K562 (cell line): ENCODE results near the gene ZNF280D. TPM values are rescaled to one million over a fixed set of nuclear protein-coding genes. Genes with fewer than 3 reads are reported as not detected.
A peak's percentile ranks its signal among the peaks of the same experiment; 100 is the strongest.

Experiments
- BRD9 ChIP-seq: fragments of 450-650 bp; IDR thresholded peaks from 2 replicates; pipeline ENCODE4 v1.6.1; 2018; ENCODE audit warnings: low read depth; ENCODE audit not compliant: partially characterized antibody
- CC2D1A ChIP-seq: fragments of 450-650 bp; IDR thresholded peaks from 2 replicates; pipeline ENCODE4 v1.6.1; 2017; ENCODE audit warnings: mild to moderate bottlenecking
- CCAR2 ChIP-seq: fragments of 200-400 bp; formaldehyde crosslinking; IDR thresholded peaks from 2 replicates; pipeline ENCODE4 v1.6.1; 2017; ENCODE audit warnings: mild to moderate bottlenecking, low read depth, low read length
- CHD4 ChIP-seq: fragments of 200-600 bp; sonication (generic); IDR thresholded peaks from 3 replicates; pipeline ENCODE4 v1.6.1; 2012; ENCODE audit warnings: low read depth, mild to moderate bottlenecking, mixed read lengths, low read length, inconsistent platforms; ENCODE audit not compliant: insufficient read depth, insufficient replicate concordance, poor library complexity, severe bottlenecking
- CREBBP ChIP-seq: IDR thresholded peaks from one replicate; pipeline ENCODE4 v1.6.1; 2012; ENCODE audit warnings: low read depth, mild to moderate bottlenecking, control low read depth, inconsistent platforms, low read length
- DDX20 ChIP-seq: fragments of 450-650 bp; IDR thresholded peaks from 2 replicates; pipeline ENCODE4 v1.6.1; 2016; ENCODE audit warnings: missing genetic modification characterization, low read depth, mild to moderate bottlenecking, missing compliant biosample characterization, moderate library complexity
- ETV1 ChIP-seq: fragments of 450-650 bp; conservative IDR thresholded peaks from 2 replicates; pipeline ENCODE4 v1.6.1; 2016; ENCODE audit warnings: missing genetic modification characterization, control low read depth, low read depth, missing compliant biosample characterization
- HSF4 ChIP-seq: fragments of 250-450 bp; sonication (Bioruptor Pico); IDR thresholded peaks from 2 replicates; pipeline ENCODE4 v2.1.2; 2022; ENCODE audit warnings: mild to moderate bottlenecking, moderate library complexity, borderline replicate concordance
- KDM2B ChIP-seq: fragments of 250-450 bp; sonication (Bioruptor Pico); IDR thresholded peaks from 2 replicates; pipeline ENCODE4 v1.8.0; 2021; ENCODE audit warnings: mild to moderate bottlenecking, moderate library complexity
- NFYB ChIP-seq: IDR thresholded peaks from 2 replicates; pipeline ENCODE4 v1.6.1; 2011; ENCODE audit warnings: mild to moderate bottlenecking, moderate library complexity; ENCODE audit not compliant: insufficient read length; ENCODE audit errors: extremely low read depth
- RBBP5 ChIP-seq: fragments of 200-600 bp; sonication (generic); IDR thresholded peaks from 2 replicates; pipeline ENCODE4 v1.6.1; 2012; ENCODE audit warnings: borderline replicate concordance, mild to moderate bottlenecking, low read length, control low read depth, inconsistent platforms; ENCODE audit not compliant: insufficient read depth, poor library complexity, severe bottlenecking
- SMAD3 ChIP-seq: fragments of 450-650 bp; formaldehyde crosslinking; conservative IDR thresholded peaks from 2 replicates; pipeline ENCODE4 v1.4.0; 2020; ENCODE audit warnings: mild to moderate bottlenecking
- SREBF1 ChIP-seq: fragments of 150-350 bp; IDR thresholded peaks from 2 replicates; pipeline ENCODE4 v1.6.1; 2014; ENCODE audit warnings: antibody characterized with exemption, low read depth, low read length, borderline replicate concordance
- THRB ChIP-seq: fragments of 450-650 bp; formaldehyde crosslinking; conservative IDR thresholded peaks from 2 replicates; pipeline ENCODE4 v1.4.0; 2022; ENCODE audit warnings: mild to moderate bottlenecking, missing genetic modification characterization
- XRCC4 ChIP-seq: IDR thresholded peaks from one replicate; pipeline ENCODE4 v1.6.1; 2011; ENCODE audit not compliant: insufficient read depth, insufficient read length; ENCODE audit errors: extremely low read depth
- YY1 ChIP-seq, 3 experiments: IDR thresholded peaks; 2 replicates each; pipeline ENCODE4 v1.6.1; 2011; ENCODE audit warnings: low read length in 2 of 3, mild to moderate bottlenecking in 2 of 3, moderate library complexity in 2 of 3, borderline replicate concordance in 1 of 3, control low read depth in 1 of 3, low read depth in 1 of 3; ENCODE audit not compliant: insufficient read depth in 3 of 3, insufficient replicate concordance in 2 of 3, control insufficient read depth in 1 of 3, insufficient read length in 1 of 3; ENCODE audit errors: extremely low read depth in 1 of 3
- ZBTB43 ChIP-seq: sonication (generic); formaldehyde crosslinking; IDR thresholded peaks from 2 replicates; pipeline ENCODE4 v1.8.0; 2023; ENCODE audit warnings: mild to moderate bottlenecking, missing genetic modification reagents
- ZNF239 ChIP-seq: fragments of 250-450 bp; sonication (Bioruptor Pico); IDR thresholded peaks from 2 replicates; pipeline ENCODE4 v1.4.0; 2020; ENCODE audit warnings: mild to moderate bottlenecking
- ZNF280B ChIP-seq: fragments of 250-450 bp; sonication (Bioruptor Pico); IDR thresholded peaks from 2 replicates; pipeline ENCODE4 v1.5.1; 2021; ENCODE audit warnings: mild to moderate bottlenecking
- ZNF655 ChIP-seq: fragments of 250-450 bp; sonication (Bioruptor Pico); IDR thresholded peaks from 2 replicates; pipeline ENCODE4 v1.5.0; 2021
- ZNF695 ChIP-seq: fragments of 450-650 bp; formaldehyde crosslinking; IDR thresholded peaks from 2 replicates; pipeline ENCODE4 v1.4.0; 2020; ENCODE audit warnings: mild to moderate bottlenecking, moderate library complexity
- polyA plus RNA-seq, 8 experiments: library from polyadenylated mRNA; depleted of rRNA in 4 of 8; stranded (reverse) in 5 of 8; unstranded in 3 of 8; fragments of >200 nt; fragmentation: Nextera tagmentation in 2 of 8; fragmentation: Illumina TruSeq in 1 of 8; extraction: Ambion mirVana in 2 of 8; extraction: Trizol in 1 of 8; gene quantifications; 2 replicates each; pipeline versions ENCODE4 v1.2.1 to v1.2.3, GENCODE V29; 2011 to 2014; ENCODE audit warnings: inconsistent platforms in 1 of 8, missing spikeins in 1 of 8
- total RNA-seq, 7 experiments: library from RNA; depleted of rRNA in 6 of 7; stranded (reverse); fragments of >200 nt in 6 of 7; fragmentation: Illumina TruSeq in 2 of 7; extraction: Trizol in 2 of 7; gene quantifications; 2 replicates each; pipeline versions ENCODE4 v1.2.1 to v1.2.3, GENCODE V29; 2011 to 2021; ENCODE audit warnings: low replicate concordance in 1 of 7

The ZNF280D gene
- total and polyA plus RNA-seq, 9 of the 15 experiments (the other 6 are each of a cell fraction or from before 2014, with no cell fraction given): 8.3 to 21.8 (median 18.4) TPM

GRCh38 chr15:56735589-56735988, 2.3 kb upstream of the ZNF280D start (continued):
- TF ChIP-seq XRCC4: no peak
- TF ChIP-seq ZNF695 (CRISPR knock-in tag): peak; percentile 94
- no peak for TF ChIP-seq YY1 (IDR thresholded peaks at IDR 0.05; ENCODE audit: borderline replicate concordance in 1 of 3, control insufficient read depth in 1 of 3, extremely low read depth in 1 of 3, insufficient read depth in 3 of 3, insufficient read length in 1 of 3, insufficient replicate concordance in 2 of 3, low read depth in 1 of 3, low read length in 2 of 3)
- peak; percentile 87; the same call in 1 of the 2 replicates for TF ChIP-seq ZNF280B (CRISPR knock-in tag)
- TF ChIP-seq SMAD3 (CRISPR knock-in tag): peak; percentile 97
- TF ChIP-seq BRD9: no peak
- TF ChIP-seq HSF4 (CRISPR knock-in tag): peak; percentile 89; the same call in 1 of the 2 replicates
- peak; percentile 91 for TF ChIP-seq ZNF239 (CRISPR knock-in tag)
- TF ChIP-seq CC2D1A: no peak
- TF ChIP-seq CCAR2: no peak
- TF ChIP-seq DDX20 (tag): peak; percentile 96
- no peak for TF ChIP-seq ZNF655
- TF ChIP-seq KDM2B (CRISPR knock-in tag): no peak
- TF ChIP-seq ETV1 (tag): peak; percentile 46
- TF ChIP-seq SREBF1: no peak
- TF ChIP-seq RBBP5: no peak
- no peak for TF ChIP-seq CHD4
- TF ChIP-seq ZBTB43 (CRISPR knock-in tag): no peak
- TF ChIP-seq THRB: peak; percentile 81; the same call in 1 of the 2 replicates
- TF ChIP-seq CREBBP: no peak
- no peak for TF ChIP-seq NFYB
